Esophagus squamous epithelium (tissue), 4 donors: ENCODE measurements around the gene SEPTIN10.

Source experiments
- POLR2A ChIP-seq, 4 donors: fragments of 450-650 bp; IDR thresholded peaks; one replicate each; pipeline ENCODE4 v1.6.1; 2017; ENCODE audit warnings: antibody characterized with exemption in 4 of 4, mild to moderate bottlenecking in 4 of 4, moderate library complexity in 3 of 4
- TF ChIP-seq, protein P1 (sequence below), 6 experiments: fragments of 450-650 bp in 4 of 6; fragments of 200-600 bp in 2 of 6; sonication (generic) in 2 of 6; IDR thresholded peaks; one replicate each; pipeline ENCODE4 v1.5.1; 2016 to 2019; ENCODE audit warnings: antibody characterized with exemption in 6 of 6, mild to moderate bottlenecking in 4 of 6, moderate library complexity in 4 of 6

DNA sequence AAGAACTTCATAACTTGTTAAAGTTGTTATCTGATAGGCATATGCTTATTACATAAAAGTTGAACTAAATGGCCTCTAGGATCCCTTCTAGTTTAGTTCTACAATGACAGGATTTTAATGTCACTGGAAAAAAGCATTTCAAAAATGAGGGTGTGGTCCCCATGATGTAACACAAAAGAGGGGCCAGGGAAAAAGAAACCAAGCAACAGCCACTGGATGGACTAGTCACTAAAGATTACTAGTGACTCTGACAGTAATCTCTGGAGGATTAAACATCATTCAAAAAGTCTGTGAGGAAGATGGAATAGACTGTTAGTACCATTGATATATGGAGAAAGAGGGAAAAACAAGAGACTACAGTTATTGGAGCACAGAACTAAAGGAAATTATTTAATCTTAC, 22.6 kb downstream of the SEPTIN10 start:
- TF ChIP-seq, protein P1, sequence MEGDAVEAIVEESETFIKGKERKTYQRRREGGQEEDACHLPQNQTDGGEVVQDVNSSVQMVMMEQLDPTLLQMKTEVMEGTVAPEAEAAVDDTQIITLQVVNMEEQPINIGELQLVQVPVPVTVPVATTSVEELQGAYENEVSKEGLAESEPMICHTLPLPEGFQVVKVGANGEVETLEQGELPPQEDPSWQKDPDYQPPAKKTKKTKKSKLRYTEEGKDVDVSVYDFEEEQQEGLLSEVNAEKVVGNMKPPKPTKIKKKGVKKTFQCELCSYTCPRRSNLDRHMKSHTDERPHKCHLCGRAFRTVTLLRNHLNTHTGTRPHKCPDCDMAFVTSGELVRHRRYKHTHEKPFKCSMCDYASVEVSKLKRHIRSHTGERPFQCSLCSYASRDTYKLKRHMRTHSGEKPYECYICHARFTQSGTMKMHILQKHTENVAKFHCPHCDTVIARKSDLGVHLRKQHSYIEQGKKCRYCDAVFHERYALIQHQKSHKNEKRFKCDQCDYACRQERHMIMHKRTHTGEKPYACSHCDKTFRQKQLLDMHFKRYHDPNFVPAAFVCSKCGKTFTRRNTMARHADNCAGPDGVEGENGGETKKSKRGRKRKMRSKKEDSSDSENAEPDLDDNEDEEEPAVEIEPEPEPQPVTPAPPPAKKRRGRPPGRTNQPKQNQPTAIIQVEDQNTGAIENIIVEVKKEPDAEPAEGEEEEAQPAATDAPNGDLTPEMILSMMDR (IDR thresholded peaks at IDR 0.05) = no peak
- TF ChIP-seq POLR2A (IDR thresholded peaks at IDR 0.05) = no peak
